OCI-LY7 (cell line): ENCODE data around the gene CLSTN1. TPM values are rescaled to one million over a fixed set of nuclear protein-coding genes. Genes with fewer than 3 reads are reported as not detected.
A peak's percentile ranks its signal among the peaks of the same experiment; 100 is the strongest.

ENCODE experiments used
- BruUV-seq: library from RNA; stranded (reverse); fragments of 400-500 nt; replicated peaks from 2 replicates; lab custom pipeline; 2021; lab: Mats Ljungman, UMichigan
- CTCF ChIA-PET: fragments of 300-600 bp; sonication (Branson Sonifier 250); formaldehyde crosslinking; loops from one replicate; lab custom pipeline; 2022; ENCODE audit warnings: antibody characterized with exemption; ENCODE audit not compliant: unreplicated experiment; lab: Charles Lee
- POLR2A ChIA-PET: fragments of 300-600 bp; sonication (Branson Sonifier 250); formaldehyde crosslinking; loops from one replicate; lab custom pipeline; 2022; ENCODE audit warnings: antibody characterized with exemption; lab: Charles Lee
- DNase-seq: peaks from one replicate; pipeline ENCODE4 v3.0.0-alpha.2; 2015; ENCODE audit warnings: low spot score
- H2AFZ ChIP-seq: fragments of 200-600 bp; sonication (generic), shearing (Covaris generic); 2 replicates; pipeline ENCODE4 v1.6.1; 2014; ENCODE audit warnings: mild to moderate bottlenecking, antibody characterized with exemption, low read length, moderate library complexity
- H3K27ac ChIP-seq: fragments of 200-600 bp; sonication (generic); 2 replicates; pipeline ENCODE4 v1.5.1; 2014; ENCODE audit warnings: mixed run types, low read depth, mild to moderate bottlenecking, moderate library complexity, low read length, inconsistent platforms; ENCODE audit not compliant: poor library complexity, severe bottlenecking
- H3K36me3 ChIP-seq: fragments of 200-600 bp; sonication (generic); 2 replicates; pipeline ENCODE4 v1.6.1; 2014; ENCODE audit warnings: mild to moderate bottlenecking, antibody characterized with exemption, low read length, moderate library complexity, mixed read lengths; ENCODE audit not compliant: insufficient read depth
- H3K4me1 ChIP-seq: fragments of 200-600 bp; sonication (generic); 2 replicates; pipeline ENCODE4 v1.5.1; 2014; ENCODE audit warnings: mild to moderate bottlenecking, low read length; ENCODE audit not compliant: insufficient read depth, poor library complexity, severe bottlenecking
- H3K4me2 ChIP-seq: fragments of 200-600 bp; sonication (generic); 2 replicates; pipeline ENCODE4 v1.6.1; 2014; ENCODE audit warnings: mild to moderate bottlenecking, low read length
- H3K4me3 ChIP-seq: fragments of 200-600 bp; sonication (generic); 2 replicates; pipeline ENCODE4 v1.5.1; 2014; ENCODE audit warnings: mild to moderate bottlenecking, low read depth, low read length; ENCODE audit not compliant: poor library complexity, severe bottlenecking
- H3K79me2 ChIP-seq: fragments of 200-600 bp; sonication (generic); 2 replicates; pipeline ENCODE4 v1.6.1; 2016; ENCODE audit warnings: low read depth, mild to moderate bottlenecking, low read length, moderate library complexity, mixed read lengths; ENCODE audit not compliant: insufficient read depth
- H3K9me2 ChIP-seq: fragments of 200-600 bp; sonication (generic); 2 replicates; pipeline ENCODE4 v1.6.1; 2016; ENCODE audit warnings: mild to moderate bottlenecking, low read length, mixed read lengths; ENCODE audit not compliant: insufficient read depth
- H3K9me3 ChIP-seq: fragments of 200-600 bp; sonication (generic); 2 replicates; pipeline ENCODE4 v1.6.1; 2014; ENCODE audit warnings: mild to moderate bottlenecking, mixed run types, low read length, mixed read lengths
- H4K20me1 ChIP-seq: fragments of 200-600 bp; sonication (generic); 2 replicates; pipeline ENCODE4 v1.6.1; 2014; ENCODE audit warnings: mild to moderate bottlenecking, antibody characterized with exemption, low read length, moderate library complexity, mixed read lengths; ENCODE audit not compliant: insufficient read depth
- EZH2phosphoT487 ChIP-seq: fragments of 200-600 bp; sonication (generic); IDR thresholded peaks from 2 replicates; pipeline ENCODE4 v1.6.1; 2018; ENCODE audit warnings: low read depth, borderline replicate concordance, mild to moderate bottlenecking, mixed run types, antibody characterized with exemption, low read length, moderate library complexity, mixed read lengths
- intact Hi-C: fragments of 100-400 bp; cut with micrococcal nuclease; formaldehyde crosslinking; loops from one replicate; pipeline ENCODE4 v1.10.0; 2022; ENCODE audit not compliant: unreplicated experiment
- total RNA-seq, 2 experiments: library from RNA; depleted of rRNA in 1 of 2; stranded (reverse); fragments of >200 nt in 1 of 2; shearing (Covaris generic) in 1 of 2; gene quantifications; 2 replicates each; pipeline ENCODE4 v1.2.3, GENCODE V29; 2014 to 2022
- TF ChIP-seq, protein P1 (sequence below): fragments of 200-600 bp; sonication (generic); conservative IDR thresholded peaks from 2 replicates; pipeline ENCODE4 v1.5.1; 2014; ENCODE audit warnings: mild to moderate bottlenecking, antibody characterized with exemption, low read length, moderate library complexity, mixed read lengths

CLSTN1 gene
- total RNA-seq, 2 experiments from 2014 or later, result 58.6 to 124 TPM

DNA sequence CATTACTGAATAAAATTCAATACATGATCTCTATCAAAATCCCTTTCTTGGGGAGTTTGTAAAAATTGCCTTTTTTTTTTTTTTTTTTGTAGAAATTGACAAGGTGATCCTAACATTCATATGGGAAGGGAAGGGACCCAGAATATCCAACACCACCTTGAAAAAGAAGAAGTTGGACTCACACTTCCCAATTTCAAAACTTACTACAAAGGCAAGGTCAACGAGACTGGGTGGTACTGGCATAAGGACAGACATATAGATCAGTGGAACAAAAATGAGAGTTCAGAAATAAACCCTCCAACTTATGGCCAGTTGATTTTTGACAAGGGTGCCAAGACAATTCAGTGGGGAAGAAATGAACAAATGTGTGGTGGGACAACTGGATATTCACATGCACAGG, 31.4 kb upstream of the CLSTN1 start:
- no peaks in the 10 kb centered on the region for H3K9me2 ChIP-seq
- ChIA-PET CTCF (no interaction called here), POLR2A (interaction anchor here (0.7 kb wide), 2 partner anchors 29 to 67 kb away, joined by 3 to 6 read pairs; no protein-coding TSS in a partner anchor)
- TF ChIP-seq EZH2phosphoT487, result no peak
- TF ChIP-seq, protein P1, sequence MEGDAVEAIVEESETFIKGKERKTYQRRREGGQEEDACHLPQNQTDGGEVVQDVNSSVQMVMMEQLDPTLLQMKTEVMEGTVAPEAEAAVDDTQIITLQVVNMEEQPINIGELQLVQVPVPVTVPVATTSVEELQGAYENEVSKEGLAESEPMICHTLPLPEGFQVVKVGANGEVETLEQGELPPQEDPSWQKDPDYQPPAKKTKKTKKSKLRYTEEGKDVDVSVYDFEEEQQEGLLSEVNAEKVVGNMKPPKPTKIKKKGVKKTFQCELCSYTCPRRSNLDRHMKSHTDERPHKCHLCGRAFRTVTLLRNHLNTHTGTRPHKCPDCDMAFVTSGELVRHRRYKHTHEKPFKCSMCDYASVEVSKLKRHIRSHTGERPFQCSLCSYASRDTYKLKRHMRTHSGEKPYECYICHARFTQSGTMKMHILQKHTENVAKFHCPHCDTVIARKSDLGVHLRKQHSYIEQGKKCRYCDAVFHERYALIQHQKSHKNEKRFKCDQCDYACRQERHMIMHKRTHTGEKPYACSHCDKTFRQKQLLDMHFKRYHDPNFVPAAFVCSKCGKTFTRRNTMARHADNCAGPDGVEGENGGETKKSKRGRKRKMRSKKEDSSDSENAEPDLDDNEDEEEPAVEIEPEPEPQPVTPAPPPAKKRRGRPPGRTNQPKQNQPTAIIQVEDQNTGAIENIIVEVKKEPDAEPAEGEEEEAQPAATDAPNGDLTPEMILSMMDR, result no peak
- peaks cover 13% of the 10 kb centered on the region; the same call in 1 of the 2 replicates for H3K79me2 ChIP-seq
- peaks cover 13% of the 10 kb centered on the region for H3K9me3 ChIP-seq
- no peak overlapping the region for H3K4me2 ChIP-seq
- no peak overlapping the region for H2AFZ ChIP-seq
- H3K36me3 ChIP-seq, result peaks cover 29% of the 10 kb centered on the region
- TSS peak; percentile 18 for BruUV-seq
- peaks cover 27% of the 10 kb centered on the region for H3K4me1 ChIP-seq
- no peak for DNase-seq
- intact Hi-C loops, result no loop called here
- no peaks in the 10 kb centered on the region for H4K20me1 ChIP-seq
- no peak overlapping the region for H3K27ac ChIP-seq
- H3K4me3 ChIP-seq, result no peak overlapping the region

DNA sequence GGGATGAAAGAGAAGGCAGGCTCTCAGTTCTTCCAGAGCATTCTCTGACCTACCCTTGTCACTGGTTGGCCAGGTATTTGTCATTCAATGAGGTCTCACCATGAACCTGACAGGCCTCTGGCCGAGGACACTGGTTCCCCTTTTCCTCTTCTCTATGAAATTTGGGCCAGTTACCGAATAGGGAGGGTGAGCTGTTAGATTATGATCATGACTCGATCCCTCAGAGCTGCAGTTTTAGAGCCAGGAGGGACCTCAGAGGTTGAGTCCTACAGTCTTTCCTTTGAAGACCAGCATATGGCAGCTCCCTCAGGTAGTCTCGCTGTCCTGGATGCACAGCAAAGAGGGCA, 29.5 kb upstream of the CLSTN1 start:
- H3K9me3 ChIP-seq, result peaks cover 13% of the 10 kb centered on the region
- intact Hi-C loops, result no loop called here
- no peak overlapping the region for H3K27ac ChIP-seq
- ChIA-PET POLR2A (interaction anchor here (0.7 to 2.4 kb wide), 2 partner anchors 67 to 69 kb away, joined by 3 to 10 read pairs; no protein-coding TSS in a partner anchor), CTCF (interaction anchor here (1.3 kb wide), 1 partner anchor 68 kb away, joined by 4 read pairs; no protein-coding TSS in a partner anchor)
- peaks cover 29% of the 10 kb centered on the region for H3K36me3 ChIP-seq
- TF ChIP-seq EZH2phosphoT487, result no peak
- TF ChIP-seq, protein P1, result no peak
- peaks cover 13% of the 10 kb centered on the region; the same call in 1 of the 2 replicates for H3K79me2 ChIP-seq
- H3K4me1 ChIP-seq, result peaks cover 40% of the 10 kb centered on the region
- H4K20me1 ChIP-seq, result no peaks in the 10 kb centered on the region
- no peak for DNase-seq
- no peak overlapping the region for H3K4me3 ChIP-seq
- no peaks in the 10 kb centered on the region for H3K9me2 ChIP-seq
- H2AFZ ChIP-seq, result no peak overlapping the region
- peak overlapping the region; percentile 82; the same call in 1 of the 2 replicates for H3K4me2 ChIP-seq
- no TSS peak for BruUV-seq
